Retina (tissue), 1 donor: ENCODE measurements around the gene CCDC61.
A peak's percentile ranks its signal among the peaks of the same experiment; 100 is the strongest.

ENCODE experiments used
- DNase-seq: peaks from one replicate; pipeline ENCODE4 v3.0.0-alpha.2; 2016

CCDC61 gene

GRCh38 chr19:45973553-45974338 is 21.5 kb upstream of the CCDC61 start, which contains the start of gene NOVA2:
Gene NOVA2, minus strand, starts transcription at chr19:45973865. Its CDS starts 514 bp downstream, at chr19:45973351.
- peak; percentile 93 for DNase-seq

GRCh38 chr19:45975306-45976070 is 19.8 kb upstream of the CCDC61 start:
- peak; percentile 69 for DNase-seq

GRCh38 chr19:45976178-45976577 is 19.1 kb upstream of the CCDC61 start:
- peak; percentile 80 for DNase-seq

GRCh38 chr19:45978156-45978555 is 17.1 kb upstream of the CCDC61 start:
- DNase-seq, result no peak

GRCh38 chr19:45981350-45981749 is 13.9 kb upstream of the CCDC61 start:
- DNase-seq, result no peak

- no peak for DNase-seq
Measured at GRCh38 chr19:45985321-45985720, 9.9 kb upstream of the CCDC61 start.

GRCh38 chr19:45990113-45990728 is 5.0 kb upstream of the CCDC61 start:
- no peak for DNase-seq

- no peak for DNase-seq
Measured at GRCh38 chr19:45994456-45994997, 740 bp upstream of the CCDC61 start.

- no peak for DNase-seq
Measured at GRCh38 chr19:45995715-45996385, 583 bp downstream of the CCDC61 start.

GRCh38 chr19:45996933-45997332 is 1.7 kb downstream of the CCDC61 start:
- no peak for DNase-seq

- no peak for DNase-seq
Measured at GRCh38 chr19:45998834-45999233, 3.6 kb downstream of the CCDC61 start.

- peak; percentile 77 for DNase-seq
Measured at GRCh38 chr19:45999653-46000121, 4.4 kb downstream of the CCDC61 start.

- DNase-seq, result peak; percentile 31
Measured at GRCh38 chr19:46000491-46001246, 5.4 kb downstream of the CCDC61 start.

GRCh38 chr19:46002678-46003275 is 7.5 kb downstream of the CCDC61 start:
- DNase-seq, result no peak

- no peak for DNase-seq
Measured at GRCh38 chr19:46006411-46006810, 11.1 kb downstream of the CCDC61 start.

GRCh38 chr19:46009530-46010510 is 14.6 kb downstream of the CCDC61 start:
- DNase-seq, result peak; percentile 87

- DNase-seq, result no peak
Measured at GRCh38 chr19:46014534-46014933, 19.3 kb downstream of the CCDC61 start.

- peak; percentile 75 for DNase-seq
Measured at GRCh38 chr19:46014941-46015686, 19.8 kb downstream of the CCDC61 start.
